Neural cell (in vitro differentiated cells): ENCODE measurements around the gene SLC17A1. TPM values are rescaled to one million over a fixed set of nuclear protein-coding genes. Genes with fewer than 3 reads are reported as not detected.
A peak's percentile ranks its signal among the peaks of the same experiment; 100 is the strongest.

Source experiments
- H2AFZ ChIP-seq: fragments of 200-600, 300-800 bp; sonication (generic), shearing (Covaris generic); 2 replicates; pipeline ENCODE4 v1.6.0; 2014; ENCODE audit warnings: low read depth, mild to moderate bottlenecking, antibody characterized with exemption, low read length, moderate library complexity
- H3F3A ChIP-seq: fragments of 200-600 bp; shearing (Covaris generic); 2 replicates; pipeline ENCODE4 v1.6.1; 2016; ENCODE audit warnings: mild to moderate bottlenecking, moderate library complexity, mixed read lengths, antibody characterized with exemption, low read length; ENCODE audit not compliant: insufficient read depth, poor library complexity, severe bottlenecking
- H3K27ac ChIP-seq: fragments of 200-600, 300-800 bp; sonication (generic), shearing (Covaris generic); 2 replicates; pipeline ENCODE4 v1.5.1; 2014; ENCODE audit warnings: mild to moderate bottlenecking, low read length, moderate library complexity
- H3K27me3 ChIP-seq: fragments of 300-800, 200-600 bp; sonication (generic), shearing (Covaris generic); 2 replicates; pipeline ENCODE4 v1.6.0; 2014; ENCODE audit warnings: mild to moderate bottlenecking, low read depth, low read length, moderate library complexity; ENCODE audit not compliant: insufficient read depth
- H3K36me3 ChIP-seq: fragments of 300-800, 200-600 bp; sonication (generic), shearing (Covaris generic); 2 replicates; pipeline ENCODE4 v1.5.1; 2014; ENCODE audit warnings: mild to moderate bottlenecking, antibody characterized with exemption, low read length, moderate library complexity; ENCODE audit not compliant: insufficient read depth
- H3K4me2 ChIP-seq: fragments of 300-800, 200-600 bp; sonication (generic), shearing (Covaris generic); 2 replicates; pipeline ENCODE4 v1.6.0; 2014; ENCODE audit warnings: mild to moderate bottlenecking, low read length
- H3K4me3 ChIP-seq: fragments of 300-800, 200-600 bp; sonication (generic), shearing (Covaris generic); 2 replicates; pipeline ENCODE4 v1.5.1; 2014; ENCODE audit warnings: mild to moderate bottlenecking, low read length, moderate library complexity
- H3K79me2 ChIP-seq: fragments of 200-600 bp; shearing (Covaris generic); replicated peaks from 2 replicates; pipeline ENCODE4 v1.6.0; 2014; ENCODE audit warnings: mild to moderate bottlenecking, low read length, moderate library complexity; ENCODE audit not compliant: insufficient read depth
- H3K9ac ChIP-seq: fragments of 300-800, 200-600 bp; sonication (generic), shearing (Covaris generic); 2 replicates; pipeline ENCODE4 v1.6.1; 2016; ENCODE audit warnings: mild to moderate bottlenecking, low read length, mixed read lengths
- H3K9me2 ChIP-seq: fragments of 200-600 bp; shearing (Covaris generic); 2 replicates; pipeline ENCODE4 v1.6.1; 2016; ENCODE audit warnings: mild to moderate bottlenecking, low read length, mixed read lengths; ENCODE audit not compliant: insufficient read depth
- H3K9me3 ChIP-seq: fragments of 200-600, 300-800 bp; sonication (generic), shearing (Covaris generic); 2 replicates; pipeline ENCODE4 v1.6.1; 2016; ENCODE audit warnings: mild to moderate bottlenecking, mixed run types, low read length, moderate library complexity, mixed read lengths
- H4K20me1 ChIP-seq: fragments of 200-600 bp; shearing (Covaris generic); 2 replicates; pipeline ENCODE4 v1.6.1; 2016; ENCODE audit warnings: mild to moderate bottlenecking, mixed run types; ENCODE audit not compliant: insufficient read depth
- EP300 ChIP-seq: fragments of 450-650 bp; conservative IDR thresholded peaks from 2 replicates; pipeline ENCODE4 v1.6.1; 2014; ENCODE audit warnings: antibody characterized with exemption, mild to moderate bottlenecking, moderate library complexity; ENCODE audit not compliant: poor library complexity, severe bottlenecking
- EZH2 ChIP-seq: fragments of 200-600, 300-800 bp; shearing (Covaris generic), sonication (generic); IDR thresholded peaks from 2 replicates; pipeline ENCODE4 v1.6.1; 2014; ENCODE audit warnings: antibody characterized with exemption, low read length, borderline replicate concordance, mild to moderate bottlenecking; ENCODE audit not compliant: insufficient read depth, poor library complexity, severe bottlenecking
- MXI1 ChIP-seq: fragments of 450-650 bp; conservative IDR thresholded peaks from 2 replicates; pipeline ENCODE4 v1.6.1; 2014; ENCODE audit warnings: antibody characterized with exemption, mild to moderate bottlenecking; ENCODE audit not compliant: poor library complexity, severe bottlenecking
- POLR2AphosphoS5 ChIP-seq: IDR thresholded peaks from 2 replicates; pipeline ENCODE4 v1.6.1; 2012
- RAD21 ChIP-seq: fragments of 450-650 bp; conservative IDR thresholded peaks from 2 replicates; pipeline ENCODE4 v1.6.1; 2014; ENCODE audit warnings: antibody characterized with exemption, mild to moderate bottlenecking, moderate library complexity
- REST ChIP-seq: IDR thresholded peaks from 2 replicates; pipeline ENCODE4 v1.6.1; 2012; ENCODE audit warnings: borderline replicate concordance
- SMC3 ChIP-seq: fragments of 450-650 bp; conservative IDR thresholded peaks from 2 replicates; pipeline ENCODE4 v1.6.1; 2014; ENCODE audit warnings: antibody characterized with exemption, mild to moderate bottlenecking, moderate library complexity; ENCODE audit not compliant: poor library complexity
- TAF1 ChIP-seq: IDR thresholded peaks from 2 replicates; pipeline ENCODE4 v1.6.1; 2012; ENCODE audit warnings: low read depth
- polyA plus RNA-seq: library from polyadenylated mRNA; depleted of rRNA; stranded (reverse); fragments of >200 nt; gene quantifications from 2 replicates; pipeline ENCODE4 v1.2.3, GENCODE V29; 2014
- TF ChIP-seq, protein P1 (sequence below): fragments of 450-650 bp; IDR thresholded peaks from 2 replicates; pipeline ENCODE4 v1.5.1; 2014; ENCODE audit warnings: antibody characterized with exemption, mild to moderate bottlenecking, moderate library complexity; ENCODE audit not compliant: poor library complexity, severe bottlenecking

SLC17A1 gene
- polyA plus RNA-seq, 1 donor from 2014 or later, result not detected

GRCh38 chr6:25777856-25778649, 53.8 kb downstream of the SLC17A1 start:
- Histone ChIP-seq H4K20me1 (no peaks in the 10 kb centered on the region), H3K27ac (no peak overlapping the region), H3K9me3 (no peaks in the 10 kb centered on the region), H3F3A (no peaks in the 10 kb centered on the region), H3K27me3 (no peaks in the 10 kb centered on the region), H3K9me2 (no peaks in the 10 kb centered on the region), H3K79me2 (no peaks in the 10 kb centered on the region), H2AFZ (no peak overlapping the region), H3K4me2 (no peak overlapping the region), H3K4me3 (no peak overlapping the region), H3K9ac (no peak overlapping the region), H3K36me3 (no peaks in the 10 kb centered on the region)
- TF ChIP-seq EZH2 (no peak), SMC3 (no peak), TAF1 (no peak), EP300 (no peak), POLR2AphosphoS5 (no peak), RAD21 (no peak)
- TF ChIP-seq, protein P1, sequence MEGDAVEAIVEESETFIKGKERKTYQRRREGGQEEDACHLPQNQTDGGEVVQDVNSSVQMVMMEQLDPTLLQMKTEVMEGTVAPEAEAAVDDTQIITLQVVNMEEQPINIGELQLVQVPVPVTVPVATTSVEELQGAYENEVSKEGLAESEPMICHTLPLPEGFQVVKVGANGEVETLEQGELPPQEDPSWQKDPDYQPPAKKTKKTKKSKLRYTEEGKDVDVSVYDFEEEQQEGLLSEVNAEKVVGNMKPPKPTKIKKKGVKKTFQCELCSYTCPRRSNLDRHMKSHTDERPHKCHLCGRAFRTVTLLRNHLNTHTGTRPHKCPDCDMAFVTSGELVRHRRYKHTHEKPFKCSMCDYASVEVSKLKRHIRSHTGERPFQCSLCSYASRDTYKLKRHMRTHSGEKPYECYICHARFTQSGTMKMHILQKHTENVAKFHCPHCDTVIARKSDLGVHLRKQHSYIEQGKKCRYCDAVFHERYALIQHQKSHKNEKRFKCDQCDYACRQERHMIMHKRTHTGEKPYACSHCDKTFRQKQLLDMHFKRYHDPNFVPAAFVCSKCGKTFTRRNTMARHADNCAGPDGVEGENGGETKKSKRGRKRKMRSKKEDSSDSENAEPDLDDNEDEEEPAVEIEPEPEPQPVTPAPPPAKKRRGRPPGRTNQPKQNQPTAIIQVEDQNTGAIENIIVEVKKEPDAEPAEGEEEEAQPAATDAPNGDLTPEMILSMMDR, result no peak

- Histone ChIP-seq H3K79me2 (no peaks in the 10 kb centered on the region), H2AFZ (no peak overlapping the region), H3K4me3 (no peak overlapping the region), H3K27me3 (no peaks in the 10 kb centered on the region), H3F3A (no peaks in the 10 kb centered on the region), H4K20me1 (no peaks in the 10 kb centered on the region), H3K9me2 (no peaks in the 10 kb centered on the region), H3K9me3 (no peaks in the 10 kb centered on the region), H3K36me3 (no peaks in the 10 kb centered on the region), H3K9ac (no peak overlapping the region), H3K4me2 (no peak overlapping the region), H3K27ac (no peak overlapping the region)
- TF ChIP-seq TAF1, result no peak
- no peak for TF ChIP-seq EP300
- TF ChIP-seq, protein P1, result no peak
- no peak for TF ChIP-seq EZH2
- TF ChIP-seq RAD21, result no peak
Observed at GRCh38 chr6:25777031-25777430, 54.8 kb downstream of the SLC17A1 start.

DNA sequence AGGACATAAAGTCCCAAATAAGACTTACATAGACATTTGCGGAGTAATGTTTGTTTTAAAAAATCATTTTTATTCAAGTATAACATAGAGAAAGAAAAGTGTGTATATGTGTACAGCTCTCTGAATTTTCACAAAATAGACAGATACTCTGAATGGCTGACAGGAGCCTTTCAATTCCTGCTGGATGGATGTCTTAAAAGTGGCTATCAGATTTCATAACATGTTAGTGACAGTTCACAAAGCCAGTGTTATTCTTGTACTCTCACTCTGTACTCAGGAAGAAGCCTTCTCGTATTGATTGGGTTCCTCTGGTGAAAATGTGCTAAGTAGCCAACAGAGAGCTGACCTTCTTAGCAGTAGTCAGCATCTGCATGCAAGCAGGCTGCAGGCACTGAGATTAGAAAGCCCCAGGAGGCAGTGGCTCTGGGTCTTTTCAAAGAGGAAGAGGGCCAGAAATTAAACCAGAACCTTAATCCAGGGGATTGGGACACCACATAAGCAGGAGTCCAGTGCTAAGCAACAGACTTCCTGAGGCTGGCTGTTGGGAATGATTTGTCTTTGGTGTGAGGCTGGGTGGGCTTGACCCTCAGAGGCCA, 57.6 kb downstream of the SLC17A1 start:
- Histone ChIP-seq H3K9ac (peak overlapping the region; percentile 24), H4K20me1 (no peaks in the 10 kb centered on the region), H3K4me2 (peak overlapping the region; percentile 34), H3K36me3 (no peaks in the 10 kb centered on the region), H3K9me3 (no peaks in the 10 kb centered on the region), H3K79me2 (no peaks in the 10 kb centered on the region), H2AFZ (no peak overlapping the region), H3F3A (no peaks in the 10 kb centered on the region), H3K9me2 (no peaks in the 10 kb centered on the region), H3K27me3 (no peaks in the 10 kb centered on the region), H3K27ac (peak overlapping the region; percentile 33), H3K4me3 (no peak overlapping the region)
- no peak for TF ChIP-seq MXI1
- TF ChIP-seq RAD21, result no peak
- TF ChIP-seq, protein P1, result no peak
- TF ChIP-seq EP300, result peak; percentile 95
- TF ChIP-seq SMC3, result no peak
- no peak for TF ChIP-seq EZH2
- no peak for TF ChIP-seq REST
- TF ChIP-seq POLR2AphosphoS5, result peak; percentile 83
